DMS114 treated with DMSO at 0.1 percent for 48 hours (cell line): ENCODE results near the gene EID3.

Experiments used
- DNase-seq: peaks from one replicate; lab custom pipeline; 2025; ENCODE audit not compliant: unreplicated experiment; lab: John Stamatoyannopoulos, UW

The EID3 gene

DNA sequence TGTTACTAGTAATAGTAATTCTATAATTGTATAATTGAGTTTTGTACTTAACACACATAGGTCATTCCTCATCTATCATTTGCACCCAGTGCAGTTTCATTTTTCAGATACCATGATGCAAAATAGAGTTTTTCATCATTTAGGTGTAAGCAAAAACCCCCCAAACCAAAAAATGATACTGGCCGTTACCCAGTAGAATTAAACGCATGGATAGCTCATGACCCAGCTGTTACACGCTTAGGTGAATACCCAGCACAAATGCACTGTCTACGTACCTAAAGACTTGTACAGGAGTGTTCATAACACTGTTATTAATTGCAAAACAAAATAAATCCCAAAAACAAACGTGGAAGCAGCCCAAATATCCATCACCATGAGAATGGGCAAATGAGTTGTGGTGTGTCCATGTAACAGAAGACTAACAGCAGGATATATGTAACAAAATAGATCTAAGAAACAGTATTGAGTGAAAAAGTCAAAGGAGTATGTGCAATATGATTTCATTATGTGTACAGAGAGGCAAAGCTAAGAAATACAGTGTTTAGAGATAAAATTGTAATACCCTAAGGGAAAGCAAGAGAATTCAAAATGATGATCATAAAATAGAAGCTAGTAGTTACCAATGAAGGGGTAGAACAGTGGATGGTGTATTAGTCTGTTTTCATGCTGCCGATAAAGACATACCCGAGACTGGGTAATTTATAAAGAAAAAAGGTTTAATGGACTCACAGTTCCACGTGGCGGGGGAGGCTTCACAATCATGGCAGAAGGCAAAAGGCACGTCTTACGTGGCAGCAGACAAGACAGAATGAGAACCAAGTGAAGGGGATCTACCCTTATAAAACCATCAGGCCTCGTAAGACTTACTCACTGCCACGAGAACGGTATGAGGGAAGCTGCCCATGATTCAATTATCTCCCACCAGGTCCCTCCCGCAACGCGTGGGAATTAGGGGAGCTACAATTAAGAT, 49.8 kb downstream of the EID3 start:
- no peak for DNase-seq

DNA sequence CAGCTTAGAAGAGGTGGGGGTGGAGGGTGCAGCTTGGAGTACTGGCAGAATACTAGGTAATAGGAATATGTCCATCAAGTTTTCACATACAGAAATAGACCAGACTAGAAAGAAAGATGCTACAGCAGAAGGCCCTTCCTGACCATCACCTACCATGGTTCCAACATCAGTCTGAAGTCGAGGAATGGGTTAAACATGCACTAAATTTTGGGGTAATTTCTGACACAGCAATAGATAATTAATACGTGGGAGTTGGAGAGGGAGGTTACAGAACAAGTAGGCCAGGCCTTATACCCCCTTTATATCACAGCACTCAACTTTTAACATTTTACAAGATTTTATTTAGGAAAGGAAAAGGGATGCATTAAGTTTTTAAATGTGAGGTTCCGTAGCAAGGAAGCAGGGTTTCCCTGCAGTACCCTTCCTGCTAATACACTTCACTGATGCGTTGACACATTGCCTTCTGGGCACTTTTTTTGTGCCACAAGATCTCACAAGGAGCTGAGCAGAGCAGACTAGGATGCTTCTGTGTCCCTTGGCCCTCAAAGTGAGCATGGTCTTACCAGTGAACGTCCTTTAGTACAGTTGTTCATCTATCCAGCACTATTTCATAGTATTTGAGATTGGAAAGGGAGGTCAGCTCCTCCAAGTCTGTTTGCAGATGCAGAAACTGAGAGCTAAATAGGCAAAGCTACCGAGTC, 50.8 kb downstream of the EID3 start:
- no peak for DNase-seq
